Measurements from ENCODE around the gene LSM12. TPM values are rescaled to one million over a fixed set of nuclear protein-coding genes. Genes with fewer than 3 reads are reported as not detected.

Gene LSM12
- total and polyA plus RNA-seq, 4 donors: 14.8 to 54.6 (median 35.6) TPM

DNA sequence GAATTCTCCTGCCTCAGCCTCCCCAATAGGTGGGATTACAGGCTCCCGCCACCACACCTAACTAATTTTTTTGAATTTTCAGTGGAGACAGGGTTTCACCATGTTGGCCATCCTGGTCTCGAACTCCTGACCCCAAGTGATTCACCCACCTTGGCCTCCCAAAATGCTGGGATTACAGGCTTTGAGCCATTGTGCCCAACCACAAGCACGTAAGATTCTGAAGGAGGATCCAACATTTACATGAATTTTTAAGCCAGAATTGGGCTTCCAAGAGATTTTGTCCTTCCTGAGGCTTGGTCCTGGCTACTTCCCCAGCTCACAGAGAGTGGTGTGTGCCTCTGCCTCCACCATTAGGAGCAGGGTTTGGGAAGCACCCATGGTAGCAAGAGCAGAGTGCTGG lies 15.2 kb upstream of the LSM12 start:
- Histone ChIP-seq H3K9ac (ENCODE audit: insufficient read depth in 1 of 2, low read length in 2 of 2) (no peak overlapping the region), H3K9me3 (ENCODE audit: control insufficient read depth in 4 of 4, insufficient read depth in 3 of 4, low read length in 3 of 4) (no peaks in the 10 kb centered on the region), H3K36me3 (ENCODE audit: control insufficient read depth in 4 of 4, insufficient read depth in 4 of 4, low read length in 4 of 4) (peaks cover 28 to 77% (median 42%) of the 10 kb centered on the region in 4 donors), H3K4me1 (ENCODE audit: control insufficient read depth in 5 of 5, insufficient read depth in 5 of 5, low read length in 5 of 5) (peaks cover 0 to 10% (median 0%) of the 10 kb centered on the region in 5 donors), H3K4me3 (no peak overlapping the region), H3K27ac (ENCODE audit: low read depth in 1 of 2, low read length in 1 of 2) (no peak overlapping the region), H3K27me3 (ENCODE audit: control insufficient read depth in 3 of 3, insufficient read depth in 3 of 3, low read length in 2 of 3) (no peaks in the 10 kb centered on the region)
- 95 to 97% methylated on average over 3 of the region's 3 CpGs for WGBS, 2 donors
- DNase-seq (no peak), ATAC-seq (ENCODE audit: insufficient read depth, low FRiP score) (no peak)
- TF ChIP-seq, protein P1, sequence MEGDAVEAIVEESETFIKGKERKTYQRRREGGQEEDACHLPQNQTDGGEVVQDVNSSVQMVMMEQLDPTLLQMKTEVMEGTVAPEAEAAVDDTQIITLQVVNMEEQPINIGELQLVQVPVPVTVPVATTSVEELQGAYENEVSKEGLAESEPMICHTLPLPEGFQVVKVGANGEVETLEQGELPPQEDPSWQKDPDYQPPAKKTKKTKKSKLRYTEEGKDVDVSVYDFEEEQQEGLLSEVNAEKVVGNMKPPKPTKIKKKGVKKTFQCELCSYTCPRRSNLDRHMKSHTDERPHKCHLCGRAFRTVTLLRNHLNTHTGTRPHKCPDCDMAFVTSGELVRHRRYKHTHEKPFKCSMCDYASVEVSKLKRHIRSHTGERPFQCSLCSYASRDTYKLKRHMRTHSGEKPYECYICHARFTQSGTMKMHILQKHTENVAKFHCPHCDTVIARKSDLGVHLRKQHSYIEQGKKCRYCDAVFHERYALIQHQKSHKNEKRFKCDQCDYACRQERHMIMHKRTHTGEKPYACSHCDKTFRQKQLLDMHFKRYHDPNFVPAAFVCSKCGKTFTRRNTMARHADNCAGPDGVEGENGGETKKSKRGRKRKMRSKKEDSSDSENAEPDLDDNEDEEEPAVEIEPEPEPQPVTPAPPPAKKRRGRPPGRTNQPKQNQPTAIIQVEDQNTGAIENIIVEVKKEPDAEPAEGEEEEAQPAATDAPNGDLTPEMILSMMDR (IDR thresholded peaks at IDR 0.05; ENCODE audit: control extremely low read depth, extremely low read depth): no peak

DNA sequence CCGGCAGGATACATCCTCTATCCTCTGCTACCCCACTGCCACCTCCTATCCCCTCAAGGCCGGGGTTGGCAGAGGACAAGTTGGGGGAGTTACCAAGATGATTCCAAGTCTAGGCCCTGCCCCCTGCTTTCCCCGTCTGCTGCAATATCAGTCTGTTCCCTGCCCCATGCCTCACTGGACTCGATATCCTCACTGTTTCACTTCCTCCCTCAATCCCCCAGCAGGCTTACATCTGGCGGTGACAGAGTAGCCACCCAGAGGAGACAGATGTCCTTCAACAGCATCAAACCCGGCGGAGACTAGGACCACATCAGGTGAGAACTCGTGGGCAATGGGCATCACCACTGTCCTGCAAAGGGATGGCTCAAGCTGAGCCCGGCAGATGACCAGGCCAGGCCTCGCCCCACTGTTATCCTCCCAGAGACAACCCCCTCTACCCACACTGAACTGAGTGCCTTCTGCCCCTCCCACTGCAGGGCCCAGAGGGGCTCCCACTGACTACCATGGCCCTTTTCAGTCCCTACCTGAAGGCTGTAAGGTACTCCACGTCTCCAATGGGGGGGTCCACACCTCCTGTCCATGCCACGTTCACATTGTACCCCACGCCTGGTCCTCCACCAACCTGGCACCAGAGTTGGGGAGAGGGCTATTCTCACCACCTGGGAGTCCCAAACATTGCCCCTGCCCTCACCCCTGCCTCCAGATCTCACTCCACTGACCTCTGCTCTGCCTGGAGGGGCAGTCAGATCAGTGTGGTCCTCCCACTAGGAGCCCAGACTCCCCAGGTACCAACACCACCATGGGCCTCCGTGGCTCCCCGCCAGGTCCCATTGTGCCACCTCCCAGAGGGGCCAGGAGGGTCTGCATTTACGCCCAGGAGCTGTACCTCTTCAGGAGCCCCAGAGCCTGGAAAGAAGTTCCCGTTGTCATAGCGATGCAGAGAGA lies 13.7 kb upstream of the LSM12 start:
- Histone ChIP-seq H3K4me3 (no peak overlapping the region), H3K27ac (ENCODE audit: low read depth in 1 of 2, low read length in 1 of 2) (no peak overlapping the region), H3K9ac (ENCODE audit: insufficient read depth in 1 of 2, low read length in 2 of 2) (no peak overlapping the region), H3K27me3 (ENCODE audit: control insufficient read depth in 3 of 3, insufficient read depth in 3 of 3, low read length in 2 of 3) (no peaks in the 10 kb centered on the region), H3K9me3 (ENCODE audit: control insufficient read depth in 4 of 4, insufficient read depth in 3 of 4, low read length in 3 of 4) (no peaks in the 10 kb centered on the region), H3K36me3 (ENCODE audit: control insufficient read depth in 4 of 4, insufficient read depth in 4 of 4, low read length in 4 of 4) (peaks cover 32 to 83% (median 40%) of the 10 kb centered on the region in 4 donors), H3K4me1 (ENCODE audit: control insufficient read depth in 5 of 5, insufficient read depth in 5 of 5, low read length in 5 of 5) (peaks cover 0 to 4% (median 0%) of the 10 kb centered on the region in 5 donors)
- WGBS, 2 donors: 83 to 89% methylated on average over 18 of the region's 18 CpGs
- DNase-seq: no peak
- no peak for ATAC-seq (ENCODE audit: insufficient read depth, low FRiP score)
- TF ChIP-seq, protein P1 (IDR thresholded peaks at IDR 0.05; ENCODE audit: control extremely low read depth, extremely low read depth): no peak

DNA sequence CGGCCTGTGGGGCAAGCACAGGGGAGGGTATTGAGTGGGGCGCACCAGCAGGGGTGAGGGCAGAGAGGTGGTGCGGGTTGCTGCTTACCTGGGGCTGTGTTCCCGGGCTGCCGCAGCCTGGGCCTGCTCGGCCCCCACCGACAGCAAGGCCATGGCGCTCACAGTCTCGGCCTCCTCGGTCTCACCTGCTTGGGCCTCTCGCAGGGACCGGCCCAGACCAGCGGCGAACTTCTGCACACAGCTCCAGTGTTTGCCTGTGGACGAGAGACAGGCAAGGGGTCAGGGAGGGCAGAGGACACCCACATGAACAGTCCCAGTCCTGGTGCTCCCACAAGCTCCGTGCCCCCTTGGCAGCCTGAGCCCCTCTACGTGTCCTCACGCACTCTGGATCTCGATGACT lies 11.9 kb upstream of the LSM12 start:
- H3K4me3 ChIP-seq: no peak overlapping the region
- WGBS, 2 donors: 93 to 96% methylated on average over 19 of the region's 19 CpGs
- no peaks in the 10 kb centered on the region for H3K27me3 ChIP-seq (ENCODE audit: control insufficient read depth in 3 of 3, insufficient read depth in 3 of 3, low read length in 2 of 3)
- H3K36me3 ChIP-seq (ENCODE audit: control insufficient read depth in 4 of 4, insufficient read depth in 4 of 4, low read length in 4 of 4): peaks cover 32 to 79% (median 44%) of the 10 kb centered on the region in 4 donors
- peaks cover 0 to 7% (median 0%) of the 10 kb centered on the region in 5 donors for H3K4me1 ChIP-seq (ENCODE audit: control insufficient read depth in 5 of 5, insufficient read depth in 5 of 5, low read length in 5 of 5)
- ATAC-seq (ENCODE audit: insufficient read depth, low FRiP score): no peak
- H3K9me3 ChIP-seq (ENCODE audit: control insufficient read depth in 4 of 4, insufficient read depth in 3 of 4, low read length in 3 of 4): no peaks in the 10 kb centered on the region
- no peak for DNase-seq
- H3K27ac ChIP-seq (ENCODE audit: low read depth in 1 of 2, low read length in 1 of 2): no peak overlapping the region
- no peak overlapping the region for H3K9ac ChIP-seq (ENCODE audit: insufficient read depth in 1 of 2, low read length in 2 of 2)
- TF ChIP-seq, protein P1 (IDR thresholded peaks at IDR 0.05; ENCODE audit: control extremely low read depth, extremely low read depth): no peak

Measured in lung (tissue), 12 donors.